ENCODE measurements around the gene LRRTM4. TPM values are rescaled to one million over a fixed set of nuclear protein-coding genes. Genes with fewer than 3 reads are reported as not detected.

The LRRTM4 gene
- total RNA-seq, 1 experiment from 2014 or later: not detected

DNA sequence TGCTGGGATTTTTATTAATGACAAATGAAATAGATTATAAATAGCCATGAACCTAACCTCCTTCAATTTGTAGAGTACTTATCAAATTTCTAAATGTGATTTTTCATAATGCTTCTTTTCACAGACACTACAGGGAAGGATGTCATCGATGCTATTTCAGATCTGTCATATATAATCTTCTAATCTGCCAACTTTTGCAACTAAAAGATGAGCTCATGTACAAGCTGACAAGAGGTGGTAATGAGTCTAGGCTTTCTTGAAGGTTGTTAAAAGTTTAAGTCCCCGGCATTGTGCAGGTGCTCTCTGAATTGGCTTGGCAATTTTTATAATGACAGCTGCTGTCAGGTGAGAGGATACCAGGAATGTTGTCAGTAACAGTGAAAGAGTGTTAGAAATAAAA is 320.4 kb downstream of the LRRTM4 start:
- Mint-ChIP-seq H3K4me3 (ENCODE audit: unreplicated experiment) (no peak overlapping the region), H3K27ac (ENCODE audit: low read depth, unreplicated experiment) (no peak overlapping the region), H3K27me3 (ENCODE audit: insufficient read depth, unreplicated experiment) (peaks cover 19% of the 10 kb centered on the region), H3K4me1 (ENCODE audit: insufficient read depth, unreplicated experiment) (no peaks in the 10 kb centered on the region), H3K9me3 (ENCODE audit: unreplicated experiment) (no peaks in the 10 kb centered on the region), H3K36me3 (ENCODE audit: insufficient read depth, unreplicated experiment) (no peaks in the 10 kb centered on the region)
- no peak for DNase-seq (ENCODE audit: unreplicated experiment)
- BruUV-seq (replicated peaks): no TSS peak
- CTCF ChIA-PET: interaction anchor here (0.6 to 1.3 kb wide), 2 partner anchors 29 to 68 kb away, joined by 3 read pairs; no protein-coding TSS in a partner anchor
- intact Hi-C loops (cut with micrococcal nuclease): no loop called here
- POLR2A ChIA-PET: interaction anchor here (0.6 kb wide), 1 partner anchor 44 kb away, joined by 3 read pairs; no protein-coding TSS in a partner anchor
- TF ChIP-seq, protein P1, sequence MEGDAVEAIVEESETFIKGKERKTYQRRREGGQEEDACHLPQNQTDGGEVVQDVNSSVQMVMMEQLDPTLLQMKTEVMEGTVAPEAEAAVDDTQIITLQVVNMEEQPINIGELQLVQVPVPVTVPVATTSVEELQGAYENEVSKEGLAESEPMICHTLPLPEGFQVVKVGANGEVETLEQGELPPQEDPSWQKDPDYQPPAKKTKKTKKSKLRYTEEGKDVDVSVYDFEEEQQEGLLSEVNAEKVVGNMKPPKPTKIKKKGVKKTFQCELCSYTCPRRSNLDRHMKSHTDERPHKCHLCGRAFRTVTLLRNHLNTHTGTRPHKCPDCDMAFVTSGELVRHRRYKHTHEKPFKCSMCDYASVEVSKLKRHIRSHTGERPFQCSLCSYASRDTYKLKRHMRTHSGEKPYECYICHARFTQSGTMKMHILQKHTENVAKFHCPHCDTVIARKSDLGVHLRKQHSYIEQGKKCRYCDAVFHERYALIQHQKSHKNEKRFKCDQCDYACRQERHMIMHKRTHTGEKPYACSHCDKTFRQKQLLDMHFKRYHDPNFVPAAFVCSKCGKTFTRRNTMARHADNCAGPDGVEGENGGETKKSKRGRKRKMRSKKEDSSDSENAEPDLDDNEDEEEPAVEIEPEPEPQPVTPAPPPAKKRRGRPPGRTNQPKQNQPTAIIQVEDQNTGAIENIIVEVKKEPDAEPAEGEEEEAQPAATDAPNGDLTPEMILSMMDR (IDR thresholded peaks at IDR 0.05; ENCODE audit: unreplicated experiment): no peak

DNA sequence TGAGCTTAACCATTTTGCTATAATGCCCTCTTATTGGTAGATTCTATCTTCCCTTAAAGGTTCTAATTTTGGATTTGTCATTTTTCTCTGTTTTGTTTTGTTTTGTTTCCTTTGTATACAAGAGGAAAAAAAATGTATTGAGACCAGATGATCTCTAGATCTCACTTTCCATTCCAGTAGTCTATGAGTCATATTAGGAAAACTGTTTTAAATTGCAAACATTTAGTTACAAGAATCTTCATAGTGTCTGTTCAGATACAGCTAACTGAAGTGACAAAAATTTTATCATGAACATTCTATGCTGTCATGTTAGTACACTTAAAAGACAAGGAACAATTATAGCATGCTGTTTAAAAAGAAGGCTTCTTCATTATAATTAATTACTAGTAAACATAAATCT is 322.8 kb downstream of the LRRTM4 start:
- Mint-ChIP-seq H3K4me3 (ENCODE audit: unreplicated experiment) (no peak overlapping the region), H3K4me1 (ENCODE audit: insufficient read depth, unreplicated experiment) (no peaks in the 10 kb centered on the region), H3K9me3 (ENCODE audit: unreplicated experiment) (no peaks in the 10 kb centered on the region), H3K36me3 (ENCODE audit: insufficient read depth, unreplicated experiment) (no peaks in the 10 kb centered on the region), H3K27ac (ENCODE audit: low read depth, unreplicated experiment) (no peak overlapping the region), H3K27me3 (ENCODE audit: insufficient read depth, unreplicated experiment) (peaks cover 19% of the 10 kb centered on the region)
- CTCF ChIA-PET: interaction anchor here (0.5 kb wide), 1 partner anchor 1468 kb away, joined by 4 read pairs; no protein-coding TSS in a partner anchor
- POLR2A ChIA-PET: no interaction called here
- DNase-seq (ENCODE audit: unreplicated experiment): no peak
- no TSS peak for BruUV-seq (replicated peaks)
- intact Hi-C loops (cut with micrococcal nuclease): no loop called here
- TF ChIP-seq, protein P1 (IDR thresholded peaks at IDR 0.05; ENCODE audit: unreplicated experiment): no peak

DNA sequence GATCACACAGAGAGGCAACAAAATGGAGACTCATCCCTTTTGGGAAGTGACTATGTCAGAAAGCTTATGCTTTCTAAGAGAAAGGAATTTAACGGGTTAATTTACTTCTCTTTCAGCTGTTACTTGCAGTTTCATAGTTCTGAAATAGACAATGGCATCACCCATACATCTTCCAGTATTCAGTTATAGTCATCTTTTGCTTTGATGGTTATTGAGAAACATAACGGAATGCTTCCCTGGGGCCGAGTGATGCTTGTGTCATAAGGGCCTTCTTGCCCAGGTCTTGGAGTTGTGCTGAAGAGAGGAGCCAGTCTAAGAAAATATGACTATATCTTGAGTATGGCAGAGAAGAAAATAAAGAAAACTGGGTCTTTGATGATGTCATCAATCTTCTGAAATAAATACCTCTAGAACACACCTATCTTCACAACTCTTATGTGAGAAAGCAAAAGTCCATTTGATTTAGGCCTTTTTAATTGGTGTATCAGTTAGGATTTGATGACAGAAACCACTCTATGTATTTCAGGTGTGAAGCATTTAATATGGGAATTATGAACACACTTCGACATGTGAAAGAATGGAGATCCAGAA is 328.2 kb downstream of the LRRTM4 start:
- Mint-ChIP-seq H3K4me1 (ENCODE audit: insufficient read depth, unreplicated experiment) (no peaks in the 10 kb centered on the region), H3K9me3 (ENCODE audit: unreplicated experiment) (no peaks in the 10 kb centered on the region), H3K4me3 (ENCODE audit: unreplicated experiment) (no peak overlapping the region), H3K27me3 (ENCODE audit: insufficient read depth, unreplicated experiment) (peaks cover 14% of the 10 kb centered on the region), H3K36me3 (ENCODE audit: insufficient read depth, unreplicated experiment) (no peaks in the 10 kb centered on the region), H3K27ac (ENCODE audit: low read depth, unreplicated experiment) (no peak overlapping the region)
- CTCF ChIA-PET: interaction anchor here (0.9 kb wide), 1 partner anchor 13 kb away, joined by 3 read pairs; no protein-coding TSS in a partner anchor
- TF ChIP-seq, protein P1 (IDR thresholded peaks at IDR 0.05; ENCODE audit: unreplicated experiment): no peak
- intact Hi-C loops (cut with micrococcal nuclease): no loop called here
- DNase-seq (ENCODE audit: unreplicated experiment): no peak
- no TSS peak for BruUV-seq (replicated peaks)
- POLR2A ChIA-PET: no interaction called here

DNA sequence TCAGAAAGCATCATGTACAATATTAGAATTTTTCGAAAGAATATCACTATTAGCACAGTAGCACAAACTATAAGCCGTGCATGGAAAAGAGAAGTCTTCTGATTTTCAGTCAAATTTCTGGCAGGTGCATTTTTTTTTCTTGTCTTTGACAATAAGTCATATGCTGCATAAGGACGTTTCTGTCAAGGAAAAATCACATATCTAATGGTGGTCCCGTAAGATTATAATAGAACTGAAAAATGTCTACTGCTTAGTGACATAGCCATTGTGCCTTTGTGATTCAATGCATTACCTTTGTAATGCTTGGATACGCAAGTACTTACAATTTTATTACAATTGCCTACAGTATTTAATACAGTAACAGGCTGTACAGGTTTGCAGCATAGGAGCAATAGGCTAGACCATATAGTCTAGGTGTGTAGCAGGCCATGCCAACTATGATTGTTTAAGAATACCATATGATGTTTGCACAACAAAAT is 329.3 kb downstream of the LRRTM4 start:
- H3K4me1 Mint-ChIP-seq (ENCODE audit: insufficient read depth, unreplicated experiment): no peaks in the 10 kb centered on the region
- no peaks in the 10 kb centered on the region for H3K9me3 Mint-ChIP-seq (ENCODE audit: unreplicated experiment)
- ChIA-PET POLR2A (no interaction called here), CTCF (no interaction called here)
- no peak overlapping the region for H3K27ac Mint-ChIP-seq (ENCODE audit: low read depth, unreplicated experiment)
- TF ChIP-seq, protein P1 (IDR thresholded peaks at IDR 0.05; ENCODE audit: unreplicated experiment): no peak
- no peak for DNase-seq (ENCODE audit: unreplicated experiment)
- BruUV-seq (replicated peaks): no TSS peak
- intact Hi-C loops (cut with micrococcal nuclease): no loop called here
- peaks cover 14% of the 10 kb centered on the region for H3K27me3 Mint-ChIP-seq (ENCODE audit: insufficient read depth, unreplicated experiment)
- no peak overlapping the region for H3K4me3 Mint-ChIP-seq (ENCODE audit: unreplicated experiment)
- H3K36me3 Mint-ChIP-seq (ENCODE audit: insufficient read depth, unreplicated experiment): no peaks in the 10 kb centered on the region
